ENCODE measurements around the gene ATG7.

ATG7 gene

DNA sequence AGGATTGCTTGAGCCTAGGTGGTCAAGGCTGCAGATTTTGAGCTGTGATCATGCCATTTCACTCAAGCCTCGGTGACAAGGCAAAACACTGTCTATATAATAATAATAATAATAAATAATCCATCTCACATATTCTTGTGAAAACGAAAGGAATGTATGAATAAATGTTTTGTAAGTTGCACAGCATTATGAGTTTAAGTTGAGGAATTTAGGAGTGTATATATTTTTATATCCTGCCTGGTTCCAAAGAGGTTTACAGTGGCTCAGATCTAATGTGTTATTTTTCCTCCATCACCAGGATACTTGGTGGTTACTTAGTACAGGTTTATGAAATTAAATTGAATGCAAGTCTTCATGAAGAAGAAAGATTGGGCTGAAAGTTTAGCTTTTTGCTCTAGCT is 77.2 kb downstream of the ATG7 start:
- no peak for DNase-seq (ENCODE audit: low spot score)

DNA sequence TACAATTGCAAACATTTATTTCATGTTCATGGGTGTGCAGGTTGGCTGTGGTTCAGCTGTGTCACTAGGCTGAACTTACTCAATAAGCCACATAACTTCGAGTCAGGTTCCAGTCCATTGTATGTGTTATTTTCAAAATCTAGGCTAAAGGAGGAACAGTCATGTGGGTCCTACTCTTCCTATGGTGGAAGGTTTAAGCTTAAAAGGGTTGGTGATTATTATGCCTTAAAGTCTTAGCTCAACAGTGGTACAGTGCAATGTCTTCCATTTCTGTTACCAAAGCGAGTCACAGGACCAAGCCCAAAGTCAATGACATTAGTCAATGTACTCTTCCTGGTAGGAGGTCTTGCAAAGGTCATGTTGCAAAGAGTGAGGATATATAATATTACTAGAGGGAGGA is 78.2 kb downstream of the ATG7 start:
- DNase-seq (ENCODE audit: low spot score) = no peak

DNA sequence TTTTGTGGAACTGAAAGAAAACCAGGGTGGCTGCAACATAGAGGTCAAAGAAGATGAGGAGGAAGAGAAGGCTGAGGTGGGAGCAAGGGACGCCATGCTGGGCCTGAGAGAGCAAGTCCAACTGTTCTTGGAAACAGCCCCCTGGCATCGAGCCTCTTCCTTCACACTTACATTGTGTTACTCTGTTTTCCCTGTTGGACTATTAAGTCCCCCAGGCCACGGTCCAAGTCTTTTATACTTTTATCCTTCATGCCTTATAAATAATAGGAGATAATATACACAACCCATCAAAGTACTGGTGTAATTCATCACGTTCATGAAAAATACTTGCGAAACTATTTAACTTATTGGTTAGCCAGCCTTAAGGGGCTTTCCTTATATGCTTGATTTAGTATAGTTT is 79.3 kb downstream of the ATG7 start:
- no peak for DNase-seq (ENCODE audit: low spot score)

DNA sequence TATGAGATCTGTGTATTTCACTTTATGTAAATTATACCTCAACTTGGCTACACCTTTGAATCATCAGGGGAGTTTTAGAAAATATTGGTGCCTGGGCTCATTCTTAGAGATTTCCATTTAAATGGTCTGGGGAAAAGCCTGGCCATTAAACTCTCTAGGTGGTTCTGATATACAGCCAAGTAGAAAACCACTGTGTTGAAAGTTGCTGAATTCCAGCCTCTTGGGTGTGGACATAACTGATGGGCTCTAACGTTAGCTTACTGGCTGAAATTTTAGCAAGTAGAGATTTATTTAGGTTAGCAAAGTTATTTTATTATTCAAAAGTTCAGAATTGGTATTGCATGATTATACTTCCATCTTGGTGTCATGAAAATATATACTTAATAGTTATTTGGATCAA is 84.1 kb downstream of the ATG7 start:
- no peak for DNase-seq (ENCODE audit: low spot score)

DNA sequence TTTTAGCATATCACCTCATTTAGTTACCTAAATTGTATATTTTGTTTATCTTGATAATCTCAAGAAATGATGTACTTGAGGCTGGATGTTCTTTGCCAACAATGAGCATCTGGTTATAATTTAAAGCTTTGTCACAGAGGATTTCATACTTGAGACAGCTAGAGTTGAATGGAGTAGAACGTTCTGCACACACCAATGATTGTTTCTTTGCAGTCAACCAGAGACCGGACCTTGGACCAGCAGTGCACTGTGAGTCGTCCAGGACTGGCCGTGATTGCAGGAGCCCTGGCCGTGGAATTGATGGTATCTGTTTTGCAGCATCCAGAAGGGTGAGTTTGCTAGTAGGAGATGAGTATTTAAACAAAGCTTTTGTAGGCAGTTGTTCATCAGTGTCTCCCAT is 90.4 kb downstream of the ATG7 start:
- DNase-seq (ENCODE audit: low spot score) = no peak

DNA sequence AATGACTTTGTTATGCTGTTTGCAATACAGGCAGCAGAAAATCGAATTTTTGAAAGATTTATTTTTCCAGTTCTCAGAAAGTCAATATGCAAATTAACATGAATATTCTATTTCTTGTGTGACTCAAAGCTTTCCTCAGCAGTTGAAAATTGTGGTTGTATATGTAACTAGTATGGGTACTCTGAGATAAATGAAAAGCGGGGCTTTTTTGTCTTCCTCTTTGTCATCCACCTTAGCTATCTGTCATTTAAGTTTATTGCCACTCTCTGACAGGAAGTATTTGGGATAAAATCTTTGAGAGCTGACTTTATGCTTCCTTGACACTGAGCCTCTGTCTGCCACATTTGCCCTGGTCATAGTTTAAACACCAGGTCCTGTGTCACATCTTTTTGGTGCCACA is 91.5 kb downstream of the ATG7 start:
- no peak for DNase-seq (ENCODE audit: low spot score)

DNA sequence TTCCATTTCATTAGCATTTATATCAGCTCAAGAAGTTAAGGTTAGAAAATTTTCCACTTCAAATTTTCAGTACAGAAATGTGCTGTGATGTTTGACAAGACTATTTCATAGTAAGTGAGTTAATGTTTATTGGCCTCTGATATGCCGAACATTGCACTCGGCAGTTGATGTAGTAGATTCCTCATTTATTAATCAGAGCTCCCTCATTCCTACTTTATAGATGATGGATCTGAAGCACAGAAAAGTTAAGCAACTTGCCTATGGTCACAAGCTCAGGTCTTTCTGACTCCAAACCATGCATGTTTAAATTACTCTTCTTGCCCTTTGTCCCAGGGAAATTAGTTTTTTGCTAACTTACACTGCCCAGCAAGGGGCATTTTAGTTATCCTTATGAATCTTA is 92.0 kb downstream of the ATG7 start:
- no peak for DNase-seq (ENCODE audit: low spot score)

DNA sequence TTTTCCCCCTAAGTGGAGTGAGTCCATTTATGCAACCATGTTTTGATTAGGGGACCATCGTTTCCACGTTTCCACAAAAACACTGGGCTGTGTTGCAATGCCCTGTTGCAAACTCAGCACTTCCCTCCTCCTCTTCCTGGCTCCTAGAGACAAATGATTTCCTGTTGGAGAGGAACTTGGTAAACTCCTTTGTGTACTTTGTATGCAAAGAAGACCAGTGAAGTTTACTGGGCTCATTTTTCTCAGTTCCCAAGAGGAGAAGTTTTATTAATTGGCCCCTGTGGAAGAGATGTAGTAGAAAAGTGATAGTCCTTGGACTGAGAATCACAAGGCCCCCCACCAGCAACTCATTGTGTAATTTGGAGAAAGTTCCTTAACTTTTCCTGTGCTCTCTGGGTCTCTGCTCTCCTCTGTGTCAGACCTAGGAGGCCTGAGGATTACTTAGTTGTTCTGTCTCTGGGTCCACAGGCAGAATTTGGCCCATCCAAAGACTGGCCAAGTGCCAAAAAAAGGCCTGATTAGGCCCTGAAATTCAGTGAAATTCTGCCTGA is 95.0 kb downstream of the ATG7 start:
- no peak for DNase-seq (ENCODE audit: low spot score)

DNA sequence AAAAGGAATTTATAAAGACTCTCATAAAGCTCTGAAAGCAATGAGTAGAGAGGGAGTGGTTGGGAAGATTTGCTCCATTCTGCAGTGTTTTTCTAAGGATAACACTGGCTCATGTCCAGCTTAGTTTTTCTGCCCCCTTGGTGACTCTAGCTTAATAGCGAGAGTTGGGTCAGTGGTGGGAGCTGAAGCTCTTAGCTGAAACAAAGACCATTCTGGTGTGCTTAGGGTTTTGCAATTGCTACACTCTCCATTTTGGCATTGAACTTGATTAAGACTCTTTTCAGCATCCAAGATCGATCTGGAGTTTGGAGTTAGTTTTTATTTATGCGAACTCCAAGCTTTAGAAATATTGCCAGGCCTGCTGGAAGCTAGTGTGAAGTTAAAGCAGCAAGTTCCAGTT is 98.0 kb downstream of the ATG7 start:
- DNase-seq (ENCODE audit: low spot score) = no peak

DNA sequence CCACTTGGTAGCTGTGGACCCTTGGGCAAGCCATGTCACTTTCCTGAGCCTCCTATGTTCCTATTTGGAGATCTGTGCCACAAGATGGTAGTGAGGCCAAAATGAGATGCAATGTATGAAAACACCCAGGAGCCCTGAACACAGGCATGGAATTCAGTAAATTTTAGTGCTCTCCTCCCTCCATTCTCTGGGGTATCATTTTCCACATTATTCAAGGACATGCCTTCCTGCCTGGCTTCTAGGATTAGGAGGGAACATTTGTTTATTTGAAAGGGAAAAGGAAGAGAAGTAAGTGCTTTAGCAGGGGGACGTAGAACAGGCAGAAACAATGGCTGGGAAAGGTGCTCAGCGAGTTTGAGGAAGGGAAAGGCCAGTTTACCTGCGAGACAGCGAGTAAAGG is 98.8 kb downstream of the ATG7 start:
- no peak for DNase-seq (ENCODE audit: low spot score)

DNA sequence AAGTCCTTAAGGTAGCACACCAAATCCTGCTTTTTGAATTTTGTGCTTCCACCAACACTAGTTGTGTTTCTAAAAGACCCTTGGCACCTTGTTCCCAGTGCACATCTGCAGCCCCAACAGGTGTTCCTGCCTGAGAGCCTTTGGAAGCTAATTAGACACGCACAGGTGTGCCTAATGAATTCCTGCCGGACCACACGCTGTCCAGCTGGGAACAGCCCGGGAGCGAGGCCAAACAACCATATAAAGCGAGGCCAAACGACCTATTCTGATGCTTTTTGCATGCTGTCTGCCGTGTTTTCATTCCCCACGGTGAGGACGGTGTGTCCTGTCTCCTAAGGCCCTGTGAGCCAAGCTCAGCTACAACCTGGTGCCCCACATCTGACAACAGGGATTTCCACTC is 99.5 kb downstream of the ATG7 start:
- DNase-seq (ENCODE audit: low spot score) = peak; percentile 75

DNA sequence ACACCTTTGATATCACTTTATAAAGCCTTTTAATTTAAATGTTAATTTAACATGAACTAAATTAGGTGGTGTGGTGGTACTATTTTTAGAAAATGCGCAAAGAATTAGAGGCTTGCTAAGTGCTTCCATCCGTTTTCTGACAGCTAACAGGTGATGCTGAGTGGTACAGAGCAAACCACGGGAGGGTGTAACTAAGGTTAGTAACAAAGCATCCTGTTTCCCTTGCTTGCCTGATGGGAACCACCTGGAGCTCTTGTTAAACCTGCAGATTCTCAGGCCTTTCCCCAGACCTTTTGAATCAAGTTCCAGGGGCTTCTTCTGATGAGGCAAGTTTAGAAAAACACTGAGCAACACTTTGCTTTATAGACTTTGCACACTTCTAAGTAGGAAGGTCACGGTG is 101.0 kb downstream of the ATG7 start:
- peak; percentile 31 for DNase-seq (ENCODE audit: low spot score)

DNA sequence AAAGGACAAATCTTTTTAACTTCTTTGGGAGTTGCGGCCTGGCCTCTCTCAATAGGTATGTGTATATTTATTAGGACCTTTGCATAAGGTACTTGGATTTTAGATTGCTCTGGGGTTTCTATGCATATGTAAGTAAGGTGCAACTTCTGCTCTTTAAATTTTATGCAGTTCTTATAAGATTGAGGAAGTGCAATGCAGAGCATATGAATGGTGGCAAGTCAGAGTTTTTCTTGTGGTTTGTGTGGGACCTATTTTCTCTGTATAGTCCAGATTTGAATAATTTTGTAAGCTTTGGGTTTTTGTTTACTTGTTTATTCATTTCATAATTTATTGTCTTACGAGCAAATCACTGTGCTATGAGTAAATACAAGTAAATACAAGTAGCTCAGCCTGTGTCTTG is 101.5 kb downstream of the ATG7 start:
- no peak for DNase-seq (ENCODE audit: low spot score)

DNA sequence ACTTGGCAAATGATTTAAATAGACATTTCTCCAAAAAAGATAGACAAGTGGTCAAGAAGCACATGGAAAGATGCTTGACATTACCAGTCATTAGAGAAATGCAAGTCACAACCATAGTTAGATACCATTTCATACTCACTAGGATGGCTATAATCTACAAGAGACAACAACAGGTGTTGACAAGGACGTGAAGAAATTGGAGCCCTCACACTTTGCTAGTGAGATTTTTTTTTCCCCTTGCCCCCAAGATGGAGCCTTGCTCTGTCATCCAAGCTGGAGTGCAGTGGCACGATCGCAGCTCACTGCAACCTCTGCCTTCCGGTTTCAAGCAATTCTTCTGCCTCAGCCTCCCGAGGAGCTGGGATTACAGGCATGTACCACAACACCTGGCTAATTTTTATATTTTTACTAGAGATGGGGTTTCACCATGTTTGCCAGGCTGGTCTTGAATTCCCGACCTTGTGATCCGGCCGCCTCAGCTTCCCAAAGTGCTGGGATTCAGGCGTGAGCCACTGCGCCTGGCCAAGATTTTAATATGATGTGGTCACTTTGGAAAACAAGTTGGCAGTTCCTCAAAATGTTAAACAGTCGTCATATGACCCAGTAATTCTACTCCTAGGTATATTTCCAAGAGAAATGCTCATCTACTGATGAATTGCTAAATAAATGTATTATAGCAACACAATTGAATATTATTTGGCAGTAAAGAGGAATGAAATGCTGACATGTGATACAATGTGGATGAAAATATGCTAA is 103.3 kb downstream of the ATG7 start:
- DNase-seq (ENCODE audit: low spot score) = no peak

DNA sequence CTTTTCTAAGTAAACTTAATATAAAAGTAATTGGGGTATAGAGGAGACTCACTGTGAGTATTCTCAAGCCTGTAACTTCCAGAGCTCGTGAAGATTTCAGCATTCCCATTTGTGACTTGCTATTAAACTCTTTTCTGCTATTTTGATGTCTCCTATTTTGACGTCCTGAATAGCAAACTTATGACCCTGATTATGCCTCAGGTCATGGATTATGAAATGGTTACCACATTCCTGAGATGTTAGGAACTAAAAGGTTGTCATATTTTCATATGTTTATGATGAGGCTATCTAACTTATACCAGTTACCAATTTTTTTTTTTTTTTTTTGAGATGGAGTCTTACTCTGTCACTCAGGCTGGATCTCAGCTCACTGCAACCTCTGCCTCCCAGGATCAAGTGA is 105.5 kb downstream of the ATG7 start:
- no peak for DNase-seq (ENCODE audit: low spot score)

DNA sequence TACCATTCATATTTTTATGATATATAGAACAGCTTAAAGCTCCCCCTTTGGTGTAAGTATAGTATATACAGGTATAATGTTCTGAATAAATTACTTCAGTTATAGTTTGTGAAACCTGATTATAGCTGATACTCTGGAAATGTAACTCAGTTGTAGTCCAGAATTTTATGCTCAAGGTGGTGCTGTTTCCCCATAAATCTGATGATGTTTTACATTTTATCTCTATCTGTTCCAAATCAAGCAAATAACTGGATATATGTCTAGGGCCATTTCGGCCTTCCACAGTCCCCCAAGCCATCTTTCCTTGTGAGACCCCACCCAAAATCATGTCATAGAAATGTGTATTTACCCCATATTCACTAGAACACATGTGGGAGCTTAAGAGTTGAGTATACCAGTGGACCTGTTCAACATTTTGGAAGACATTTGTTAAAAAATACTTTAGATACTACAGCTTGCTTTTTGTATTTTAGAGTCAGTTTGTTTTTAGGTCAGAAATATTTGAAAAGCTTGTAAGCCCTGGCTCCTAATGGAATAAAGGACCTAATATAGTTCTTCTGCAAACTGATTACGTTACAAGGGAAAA is 107.1 kb downstream of the ATG7 start:
- peak; percentile 72 for DNase-seq (ENCODE audit: low spot score)

DNA sequence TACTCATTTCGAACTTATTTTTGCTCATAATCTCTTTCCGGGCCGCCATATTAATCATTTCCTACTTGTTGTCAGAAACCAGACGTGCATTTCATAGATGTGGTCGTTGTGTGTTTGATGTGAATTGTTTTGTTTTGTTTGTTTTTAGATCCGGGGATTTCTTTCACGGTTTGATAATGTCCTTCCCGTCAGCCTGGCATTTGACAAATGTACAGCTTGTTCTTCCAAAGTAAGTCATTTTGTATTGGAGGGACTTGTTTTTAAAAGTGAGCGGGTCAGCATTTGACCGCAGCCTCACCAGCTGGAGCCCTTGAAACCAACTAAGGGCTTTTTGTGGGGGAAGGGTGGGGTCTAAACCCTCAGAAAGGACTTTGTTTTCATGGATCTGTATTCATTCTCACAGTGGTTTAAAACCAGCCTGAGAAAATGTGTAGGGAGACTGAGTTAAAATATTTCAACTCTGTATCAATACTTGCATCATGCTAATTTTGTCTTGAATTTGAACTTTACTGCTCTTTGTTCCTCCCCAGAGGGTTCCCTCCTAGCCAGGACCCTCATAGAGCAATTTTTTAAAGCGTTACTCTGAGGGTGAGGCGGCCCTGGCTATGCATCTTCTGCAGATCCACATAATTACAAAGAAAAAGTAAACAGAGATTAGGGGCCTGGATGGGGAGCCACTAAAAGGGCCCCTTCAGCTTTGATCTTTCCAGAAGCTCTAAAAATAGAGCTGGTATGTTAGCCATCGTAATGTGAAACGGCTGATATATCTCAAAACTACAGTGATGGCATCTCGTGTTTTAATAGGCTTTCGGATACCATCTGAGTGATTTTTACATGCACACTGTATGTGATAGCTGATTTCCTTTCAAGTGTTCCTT is 107.9 kb downstream of the ATG7 start:
- DNase-seq (ENCODE audit: low spot score) = no peak

DNA sequence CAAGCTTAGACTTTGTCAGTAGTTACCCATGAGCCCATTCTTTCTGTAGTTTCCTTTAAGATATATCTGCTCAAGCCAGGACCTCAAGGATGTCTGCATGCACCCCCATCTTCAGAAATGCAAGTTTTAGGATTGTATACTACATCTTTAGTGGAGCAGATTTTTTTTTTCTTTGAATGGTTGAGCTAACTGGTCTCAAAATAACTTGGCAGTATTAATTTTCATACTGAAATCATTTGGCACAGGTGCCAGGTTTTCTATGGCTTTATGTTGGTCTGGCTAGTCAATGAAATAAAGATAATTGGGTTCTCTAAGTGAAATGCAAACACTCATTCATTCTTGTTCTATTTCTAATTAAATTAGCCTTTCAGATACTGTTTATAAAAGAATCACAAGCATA is 108.9 kb downstream of the ATG7 start:
- no peak for DNase-seq (ENCODE audit: low spot score)

DNA sequence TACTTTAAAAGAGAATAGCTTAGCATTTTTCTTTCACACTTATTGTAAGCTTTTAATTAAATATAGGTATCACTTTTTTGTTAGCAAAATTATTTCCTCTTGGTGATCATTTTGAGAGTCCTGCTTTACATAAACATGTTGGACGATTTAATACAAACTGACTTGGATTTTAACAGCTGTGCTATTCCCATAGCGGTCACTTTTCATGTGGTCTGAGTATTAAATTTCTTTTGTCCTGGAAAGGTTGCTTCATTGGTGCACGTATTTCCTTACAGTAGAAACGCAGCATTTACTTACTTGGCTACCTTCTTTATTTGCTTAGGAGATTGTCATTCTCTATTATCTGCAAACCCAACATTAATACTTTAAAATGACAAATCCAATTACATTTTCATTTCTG is 109.4 kb downstream of the ATG7 start:
- DNase-seq (ENCODE audit: low spot score) = no peak

DNA sequence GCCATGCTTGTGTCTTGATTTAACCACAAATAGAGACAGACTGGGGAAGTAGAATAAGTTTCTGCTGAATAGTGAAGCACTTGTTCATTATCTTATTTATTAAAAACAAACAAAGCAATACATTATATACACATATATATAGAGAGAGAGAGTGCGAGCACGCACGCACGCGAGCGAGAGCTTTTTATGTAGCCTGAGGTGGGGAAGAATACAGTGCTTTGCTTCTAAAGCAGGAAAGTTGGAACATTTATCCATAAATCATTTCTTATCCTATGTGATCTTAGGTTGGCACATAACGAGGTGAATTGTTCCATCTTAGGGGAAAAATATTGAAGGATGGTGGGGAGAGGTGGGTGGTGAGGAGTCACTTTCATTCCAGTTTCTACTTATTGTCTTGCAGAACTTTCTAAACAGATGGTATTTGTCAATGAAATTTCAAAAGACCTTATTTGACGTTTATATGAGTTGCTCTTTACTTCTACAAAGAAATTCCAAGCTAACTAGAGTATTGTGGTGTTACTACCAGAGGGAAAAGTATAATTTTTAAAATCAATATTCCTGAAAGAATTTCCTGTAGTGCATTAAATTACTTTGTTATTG is 110.0 kb downstream of the ATG7 start:
- no peak for DNase-seq (ENCODE audit: low spot score)

DNA sequence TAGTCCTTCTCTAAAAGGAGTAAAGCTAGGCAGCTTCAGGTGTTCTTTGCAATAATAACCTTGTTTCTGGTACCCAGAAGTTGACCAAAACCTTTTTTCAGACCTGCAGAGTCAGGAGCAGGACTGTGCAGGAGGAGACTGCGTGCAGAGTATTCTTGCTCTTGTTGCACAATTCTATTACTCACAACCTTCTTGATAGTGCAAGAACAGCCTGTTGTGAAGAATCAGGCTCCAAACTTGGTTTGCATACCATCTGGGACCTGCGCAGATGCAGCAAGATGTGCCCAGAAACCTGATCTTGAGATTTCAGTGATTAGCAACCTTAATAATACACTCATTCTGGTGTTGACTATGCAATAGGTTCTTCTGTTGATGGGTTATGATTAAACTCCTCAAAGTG is 111.9 kb downstream of the ATG7 start:
- DNase-seq (ENCODE audit: low spot score) = no peak

DNA sequence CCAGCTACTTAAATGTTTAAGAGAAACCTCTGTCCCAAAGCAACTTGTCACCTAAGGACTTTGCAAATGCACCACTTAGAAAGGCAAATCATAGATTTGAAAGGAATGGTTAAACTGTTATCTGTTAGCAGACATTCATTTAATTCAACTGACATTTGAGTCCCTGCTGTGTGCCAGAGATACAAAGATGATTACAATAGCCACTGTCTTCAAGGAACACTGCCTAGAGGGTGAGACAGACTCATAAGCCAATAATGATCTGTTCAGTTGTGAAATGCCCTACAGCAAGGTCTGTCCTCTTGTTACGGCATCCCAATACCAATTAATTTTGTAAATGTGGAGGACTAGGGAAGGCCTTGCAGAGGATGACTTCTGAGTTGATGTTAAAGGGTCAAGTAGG is 113.1 kb downstream of the ATG7 start:
- no peak for DNase-seq (ENCODE audit: low spot score)

DNA sequence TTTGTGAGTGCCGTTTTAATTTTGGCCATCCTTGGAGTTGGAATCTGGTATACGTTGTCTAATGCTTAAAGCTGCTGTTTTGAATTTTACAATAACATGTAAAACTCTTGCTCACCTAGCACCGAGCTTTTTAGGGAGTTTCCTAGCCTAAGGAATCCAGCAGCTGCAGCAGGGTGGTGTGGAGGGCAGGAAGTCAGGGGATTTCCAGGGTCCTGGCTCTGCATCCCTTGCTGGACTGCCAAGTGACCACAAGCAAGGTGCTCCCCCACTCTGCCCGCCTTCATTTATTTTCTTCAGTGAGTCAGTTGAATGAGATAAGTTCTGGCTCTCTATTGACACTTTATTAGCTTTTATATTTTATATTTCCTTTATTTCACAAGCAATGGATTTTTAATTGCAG is 113.7 kb downstream of the ATG7 start:
- DNase-seq (ENCODE audit: low spot score) = no peak
